BJ (cell line): ENCODE data around the gene ANKUB1. TPM values are rescaled to one million over a fixed set of nuclear protein-coding genes. Genes with fewer than 3 reads are reported as not detected.

Experiments
- CTCF ChIA-PET: fragments of 350-600 bp; formaldehyde crosslinking; extraction: SDS; loops from one replicate; lab custom pipeline; 2021; ENCODE audit warnings: antibody characterized with exemption, inconsistent platforms; lab: Yijun Ruan, JAX
- POLR2A ChIA-PET: fragments of 300-600 bp; sonication (Branson Sonifier 250); formaldehyde crosslinking; extraction: SDS; loops from one replicate; lab custom pipeline; 2021; ENCODE audit warnings: antibody characterized with exemption; lab: Charles Lee
- DNase-seq: peaks from one replicate; pipeline ENCODE4 v3.0.0-alpha.2; 2011; ENCODE audit warnings: low read depth
- H3K27me3 ChIP-seq: 2 replicates; pipeline ENCODE4 v1.6.0; 2011; ENCODE audit warnings: low read length; ENCODE audit not compliant: control insufficient read depth, insufficient read depth
- H3K36me3 ChIP-seq: 2 replicates; pipeline ENCODE4 v1.5.1; 2011; ENCODE audit warnings: low read length; ENCODE audit not compliant: control insufficient read depth, insufficient read depth
- H3K4me3 ChIP-seq: 2 replicates; pipeline ENCODE4 v1.5.1; 2011; ENCODE audit warnings: low read depth, mild to moderate bottlenecking, control low read depth, low read length
- CTCF ChIP-seq: IDR thresholded peaks from 2 replicates; pipeline ENCODE4 v1.5.1; 2011; ENCODE audit warnings: low read depth, mild to moderate bottlenecking, control low read depth, inconsistent platforms, low read length, moderate library complexity; ENCODE audit not compliant: insufficient read depth
- polyA plus RNA-seq: library from polyadenylated mRNA; depleted of rRNA; stranded (reverse); fragments of >200 nt; gene quantifications from 2 replicates; pipeline ENCODE4 v1.2.3, GENCODE V29; 2011

Gene ANKUB1
- polyA plus RNA-seq, 1 experiment, result not detected

- ChIA-PET CTCF (interaction anchor here (0.6 to 1.3 kb wide), 3 partner anchors 8 to 197 kb away, joined by 3 to 4 read pairs (median 3); no protein-coding TSS in a partner anchor), POLR2A (interaction anchor here (0.6 kb wide), 1 partner anchor 11 kb away, joined by 4 read pairs; no protein-coding TSS in a partner anchor)
- TF ChIP-seq CTCF, result no peak
- no peaks in the 10 kb centered on the region for H3K36me3 ChIP-seq
- H3K27me3 ChIP-seq, result no peaks in the 10 kb centered on the region
- no peak for DNase-seq
- no peak overlapping the region for H3K4me3 ChIP-seq
Measured at GRCh38 chr3:149727656-149728055, 64.7 kb downstream of the ANKUB1 start.

GRCh38 chr3:149726716-149727407 is 65.5 kb downstream of the ANKUB1 start:
- DNase-seq, result no peak
- POLR2A ChIA-PET, result interaction anchor here (0.6 kb wide), 1 partner anchor 12 kb away, joined by 4 read pairs; no protein-coding TSS in a partner anchor
- CTCF ChIA-PET, result interaction anchor here (0.6 to 1.3 kb wide), 3 partner anchors 9 to 196 kb away, joined by 3 to 4 read pairs (median 3); no protein-coding TSS in a partner anchor
- no peaks in the 10 kb centered on the region for H3K36me3 ChIP-seq
- no peak overlapping the region for H3K4me3 ChIP-seq
- TF ChIP-seq CTCF, result no peak
- H3K27me3 ChIP-seq, result no peaks in the 10 kb centered on the region

- Histone ChIP-seq H3K36me3 (no peaks in the 10 kb centered on the region), H3K27me3 (no peaks in the 10 kb centered on the region), H3K4me3 (no peak overlapping the region)
- POLR2A ChIA-PET, result no interaction called here
- TF ChIP-seq CTCF, result no peak
- CTCF ChIA-PET, result interaction anchor here (0.6 to 1.0 kb wide), 2 partner anchors 85 to 157 kb away, joined by 3 to 5 read pairs; no protein-coding TSS in a partner anchor
- DNase-seq, result no peak
Measured at GRCh38 chr3:149723781-149724180, 68.6 kb downstream of the ANKUB1 start.

GRCh38 chr3:149720918-149721317 is 71.4 kb downstream of the ANKUB1 start:
- ChIA-PET CTCF (interaction anchor here (1.3 to 1.4 kb wide), 2 partner anchors 52 to 87 kb away, joined by 3 read pairs; no protein-coding TSS in a partner anchor), POLR2A (no interaction called here)
- Histone ChIP-seq H3K36me3 (no peaks in the 10 kb centered on the region), H3K27me3 (no peaks in the 10 kb centered on the region), H3K4me3 (no peak overlapping the region)
- TF ChIP-seq CTCF, result no peak
- DNase-seq, result no peak

GRCh38 chr3:149717391-149718056 is 74.8 kb downstream of the ANKUB1 start:
- DNase-seq, result no peak
- POLR2A ChIA-PET, result no interaction called here
- peak; percentile 74 for TF ChIP-seq CTCF
- no peaks in the 10 kb centered on the region for H3K27me3 ChIP-seq
- no peak overlapping the region for H3K4me3 ChIP-seq
- CTCF ChIA-PET, result interaction anchor here (0.6 to 2.9 kb wide), 34 partner anchors 9 to 227 kb away, joined by 3 to 25 read pairs (median 5); partner anchors contain the start of genes COMMD2 and WWTR1
- no peaks in the 10 kb centered on the region for H3K36me3 ChIP-seq
